GM21367 (cell line): ENCODE data around the gene ARHGAP26.

Experiments
- ATAC-seq: cut with Tn5 transposase; IDR thresholded peaks from one replicate; pipeline ENCODE4 v1.9.1; 2021; ENCODE audit not compliant: unreplicated experiment

The ARHGAP26 gene

GRCh38 chr5:143008809-143009521 is 238.8 kb downstream of the ARHGAP26 start:
- ATAC-seq, result peak; percentile 78

GRCh38 chr5:143010351-143010750 is 240.2 kb downstream of the ARHGAP26 start:
- ATAC-seq, result no peak

- ATAC-seq, result no peak
Observed at GRCh38 chr5:143011585-143011984, 241.4 kb downstream of the ARHGAP26 start.

GRCh38 chr5:143013176-143013891 is 243.2 kb downstream of the ARHGAP26 start:
- ATAC-seq, result no peak

- no peak for ATAC-seq
Observed at GRCh38 chr5:143014017-143014651, 244.0 kb downstream of the ARHGAP26 start.

GRCh38 chr5:143016777-143017516 is 246.8 kb downstream of the ARHGAP26 start:
- ATAC-seq, result no peak

GRCh38 chr5:143017541-143017940 is 247.4 kb downstream of the ARHGAP26 start:
- no peak for ATAC-seq

GRCh38 chr5:143017992-143018391 is 247.8 kb downstream of the ARHGAP26 start:
- no peak for ATAC-seq

- ATAC-seq, result no peak
Observed at GRCh38 chr5:143019157-143019556, 249.0 kb downstream of the ARHGAP26 start.

- ATAC-seq, result peak; percentile 85
Observed at GRCh38 chr5:143019614-143020515, 249.7 kb downstream of the ARHGAP26 start.

- ATAC-seq, result no peak
Observed at GRCh38 chr5:143021595-143021994, 251.4 kb downstream of the ARHGAP26 start.

GRCh38 chr5:143023411-143024096 is 253.4 kb downstream of the ARHGAP26 start:
- peak; percentile 39 for ATAC-seq

GRCh38 chr5:143024228-143024920 is 254.2 kb downstream of the ARHGAP26 start:
- no peak for ATAC-seq

- ATAC-seq, result no peak
Observed at GRCh38 chr5:143025376-143025775, 255.2 kb downstream of the ARHGAP26 start.

- no peak for ATAC-seq
Observed at GRCh38 chr5:143025971-143026370, 255.8 kb downstream of the ARHGAP26 start.

GRCh38 chr5:143026380-143026779 is 256.2 kb downstream of the ARHGAP26 start:
- no peak for ATAC-seq

GRCh38 chr5:143029293-143029692 is 259.1 kb downstream of the ARHGAP26 start:
- no peak for ATAC-seq

- ATAC-seq, result no peak
Observed at GRCh38 chr5:143030349-143030748, 260.2 kb downstream of the ARHGAP26 start.
